Esophagus squamous epithelium (tissue), 4 donors: ENCODE data around the gene RABGEF1.

Experiments
- POLR2A ChIP-seq, 4 donors: fragments of 450-650 bp; IDR thresholded peaks; one replicate each; pipeline ENCODE4 v1.6.1; 2017; ENCODE audit warnings: antibody characterized with exemption in 4 of 4, mild to moderate bottlenecking in 4 of 4, moderate library complexity in 3 of 4
- TF ChIP-seq, protein P1 (sequence below), 6 experiments: fragments of 450-650 bp in 4 of 6; fragments of 200-600 bp in 2 of 6; sonication (generic) in 2 of 6; IDR thresholded peaks; one replicate each; pipeline ENCODE4 v1.5.1; 2016 to 2019; ENCODE audit warnings: antibody characterized with exemption in 6 of 6, mild to moderate bottlenecking in 4 of 6, moderate library complexity in 4 of 6

- TF ChIP-seq, protein P1, sequence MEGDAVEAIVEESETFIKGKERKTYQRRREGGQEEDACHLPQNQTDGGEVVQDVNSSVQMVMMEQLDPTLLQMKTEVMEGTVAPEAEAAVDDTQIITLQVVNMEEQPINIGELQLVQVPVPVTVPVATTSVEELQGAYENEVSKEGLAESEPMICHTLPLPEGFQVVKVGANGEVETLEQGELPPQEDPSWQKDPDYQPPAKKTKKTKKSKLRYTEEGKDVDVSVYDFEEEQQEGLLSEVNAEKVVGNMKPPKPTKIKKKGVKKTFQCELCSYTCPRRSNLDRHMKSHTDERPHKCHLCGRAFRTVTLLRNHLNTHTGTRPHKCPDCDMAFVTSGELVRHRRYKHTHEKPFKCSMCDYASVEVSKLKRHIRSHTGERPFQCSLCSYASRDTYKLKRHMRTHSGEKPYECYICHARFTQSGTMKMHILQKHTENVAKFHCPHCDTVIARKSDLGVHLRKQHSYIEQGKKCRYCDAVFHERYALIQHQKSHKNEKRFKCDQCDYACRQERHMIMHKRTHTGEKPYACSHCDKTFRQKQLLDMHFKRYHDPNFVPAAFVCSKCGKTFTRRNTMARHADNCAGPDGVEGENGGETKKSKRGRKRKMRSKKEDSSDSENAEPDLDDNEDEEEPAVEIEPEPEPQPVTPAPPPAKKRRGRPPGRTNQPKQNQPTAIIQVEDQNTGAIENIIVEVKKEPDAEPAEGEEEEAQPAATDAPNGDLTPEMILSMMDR (IDR thresholded peaks at IDR 0.05), result no peak
- no peak for TF ChIP-seq POLR2A (IDR thresholded peaks at IDR 0.05)
Observed at GRCh38 chr7:66756889-66757288, 16.4 kb downstream of the RABGEF1 start.
